Erythroblast (primary cell): Measurements from ENCODE around the gene ADAMTS4.

Source experiments
- GATA1 ChIP-seq: IDR thresholded peaks from 2 replicates; pipeline ENCODE4 v1.6.1; 2011; ENCODE audit warnings: low read depth, mild to moderate bottlenecking, control low read depth, low read length, moderate library complexity
- POLR2A ChIP-seq: IDR thresholded peaks from 2 replicates; pipeline ENCODE4 v1.6.1; 2011; ENCODE audit warnings: mild to moderate bottlenecking, low read length

DNA sequence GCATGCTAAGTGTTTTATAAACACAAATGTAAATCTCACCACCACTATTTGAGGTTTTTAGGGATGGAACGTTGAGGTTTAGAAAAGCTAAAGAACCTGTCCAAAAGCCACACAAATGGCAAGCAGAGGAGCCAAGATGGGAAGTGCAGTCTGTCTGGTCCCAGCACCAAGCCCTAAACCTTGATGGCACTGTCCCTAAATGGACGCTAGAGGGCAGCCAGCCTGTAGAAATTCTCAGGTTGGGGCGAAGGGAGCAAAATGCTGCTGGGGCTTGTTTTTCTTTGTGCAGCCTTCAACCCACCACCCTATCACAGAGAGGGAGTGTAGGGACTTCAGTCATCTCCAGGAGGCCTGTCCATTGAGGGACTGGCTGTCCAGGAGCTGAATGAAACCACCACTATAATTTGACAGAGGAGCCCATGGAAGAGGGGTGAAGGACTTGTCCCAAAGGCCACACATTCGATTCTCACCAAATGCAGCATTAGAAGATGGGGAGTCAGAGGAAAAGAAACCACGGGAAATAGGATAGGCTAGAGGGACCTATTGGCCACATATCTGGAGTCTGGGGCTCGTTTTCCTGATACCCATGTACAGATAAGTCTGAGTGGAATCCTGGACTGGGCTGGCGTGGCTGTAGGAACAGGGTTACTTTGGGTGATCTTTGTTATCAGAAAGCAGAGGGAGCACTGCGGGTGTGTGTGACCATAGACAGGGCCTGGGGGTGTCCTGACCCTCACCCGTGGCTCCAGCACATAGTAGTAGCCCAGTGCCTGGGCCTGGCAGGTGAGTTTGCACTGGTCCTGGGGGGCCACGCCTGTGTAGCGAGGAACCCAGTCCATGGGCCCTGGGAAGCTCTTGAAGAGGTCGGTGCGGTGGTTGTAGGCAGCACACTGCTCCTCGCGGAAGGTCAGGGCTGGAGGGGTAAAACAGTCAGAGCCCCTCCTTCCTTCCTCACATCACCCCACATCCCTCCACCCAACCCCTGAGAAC is 6.1 kb downstream of the ADAMTS4 start:
- TF ChIP-seq GATA1, result no peak
- no peak for TF ChIP-seq POLR2A
